NB4 (cell line): Measurements from ENCODE around the gene PTPMT1.

Experiments used
- CTCF ChIP-seq: IDR thresholded peaks from one replicate; pipeline ENCODE4 v1.5.1; 2012; ENCODE audit warnings: low read depth, low read length
- MYC ChIP-seq: IDR thresholded peaks from 2 replicates; pipeline ENCODE4 v1.6.1; 2011; ENCODE audit warnings: low read depth, low read length
- POLR2A ChIP-seq: IDR thresholded peaks from 2 replicates; pipeline ENCODE4 v1.6.1; 2011; ENCODE audit warnings: mild to moderate bottlenecking; ENCODE audit not compliant: insufficient read length; ENCODE audit errors: extremely low read depth
- TF ChIP-seq, protein P1 (sequence below): IDR thresholded peaks from 2 replicates; pipeline ENCODE4 v1.6.1; 2011; ENCODE audit warnings: low read depth, low read length

- no peak for TF ChIP-seq POLR2A
- TF ChIP-seq CTCF: no peak
- no peak for TF ChIP-seq MYC
- TF ChIP-seq, protein P1, sequence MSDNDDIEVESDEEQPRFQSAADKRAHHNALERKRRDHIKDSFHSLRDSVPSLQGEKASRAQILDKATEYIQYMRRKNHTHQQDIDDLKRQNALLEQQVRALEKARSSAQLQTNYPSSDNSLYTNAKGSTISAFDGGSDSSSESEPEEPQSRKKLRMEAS: no peak
Observed at GRCh38 chr11:47589977-47590861, 24.8 kb downstream of the PTPMT1 start.
